IMR-90 (cell line): ENCODE measurements around the gene NEURL4. TPM values are rescaled to one million over a fixed set of nuclear protein-coding genes. Genes with fewer than 3 reads are reported as not detected.

Experiments used
- MAFK ChIP-seq: IDR thresholded peaks from 2 replicates; pipeline ENCODE4 v1.6.1; 2012; ENCODE audit warnings: low read depth, low read length, improper control_type of control experiment
- USF2 ChIP-seq: fragments of 150-350 bp; IDR thresholded peaks from 2 replicates; pipeline ENCODE4 v1.6.1; 2017; ENCODE audit warnings: mild to moderate bottlenecking, antibody characterized with exemption, low read length, low read depth
- polyA plus RNA-seq, 3 experiments: library from polyadenylated mRNA; depleted of rRNA; stranded (reverse); fragments of >200 nt; gene quantifications; 2 replicates each; pipeline ENCODE4 v1.2.3, GENCODE V29; 2012; ENCODE audit warnings: low replicate concordance in 1 of 3
- total RNA-seq: library from RNA; depleted of rRNA; stranded (reverse); fragments of >200 nt; gene quantifications from 2 replicates; pipeline ENCODE4 v1.2.3, GENCODE V29; 2012

The NEURL4 gene
- total and polyA plus RNA-seq, 2 of the 4 experiments (the other 2 are of a cell fraction) = 8.4 to 23.3 TPM

GRCh38 chr17:7351665-7352502, 22.7 kb upstream of the NEURL4 start, which contains the start of gene KCTD11 (continued):
- TF ChIP-seq USF2 = no peak
- TF ChIP-seq MAFK = 0 out of 2 replicates have a peak, but pooled peaks have one; percentile 6
